Stimulated activated CD4-positive, alpha-beta T cell treated with anti-CD3 and anti-CD28 coated beads, Interleukin-4, amount 100 ng/mL, for 24 hours (primary cell): ENCODE results near the gene KIDINS220.

Experiments used
- DNase-seq: peaks from one replicate; pipeline ENCODE4 v3.0.0-alpha.2; 2020

KIDINS220 gene

GRCh38 chr2:8836971-8837794 is at the start of gene KIDINS220:
Gene KIDINS220 (minus strand): TSS chr2:8837613. CDS start chr2:8827093, 10,520 bp downstream.
- peak; percentile 84 for DNase-seq

GRCh38 chr2:8886876-8887275 is 49.5 kb upstream of the KIDINS220 start:
- DNase-seq = no peak

- no peak for DNase-seq
These were observed 48.7 kb upstream of the KIDINS220 start for GRCh38 chr2:8886202-8886518.

- no peak for DNase-seq
These were observed 48.2 kb upstream of the KIDINS220 start for GRCh38 chr2:8885449-8886201.

GRCh38 chr2:8884812-8885211 is 47.4 kb upstream of the KIDINS220 start:
- no peak for DNase-seq

GRCh38 chr2:8882094-8882493 is 44.7 kb upstream of the KIDINS220 start:
- no peak for DNase-seq

- DNase-seq = no peak
These were observed 40.5 kb upstream of the KIDINS220 start for GRCh38 chr2:8877894-8878293.

GRCh38 chr2:8877332-8877731 is 39.9 kb upstream of the KIDINS220 start:
- no peak for DNase-seq

GRCh38 chr2:8876628-8877027 is 39.2 kb upstream of the KIDINS220 start:
- no peak for DNase-seq

- DNase-seq = no peak
These were observed 35.5 kb upstream of the KIDINS220 start for GRCh38 chr2:8872821-8873432.

- no peak for DNase-seq
These were observed 33.0 kb upstream of the KIDINS220 start for GRCh38 chr2:8870441-8870840.

GRCh38 chr2:8867363-8867762 is 29.9 kb upstream of the KIDINS220 start:
- no peak for DNase-seq

GRCh38 chr2:8863331-8863953 is 26.0 kb upstream of the KIDINS220 start:
- DNase-seq = no peak

GRCh38 chr2:8862230-8862629 is 24.8 kb upstream of the KIDINS220 start:
- DNase-seq = no peak

GRCh38 chr2:8861797-8862196 is 24.4 kb upstream of the KIDINS220 start:
- DNase-seq = no peak

GRCh38 chr2:8860239-8860638 is 22.8 kb upstream of the KIDINS220 start:
- DNase-seq = no peak

GRCh38 chr2:8858910-8859309 is 21.5 kb upstream of the KIDINS220 start:
- no peak for DNase-seq

GRCh38 chr2:8858264-8858663 is 20.9 kb upstream of the KIDINS220 start:
- no peak for DNase-seq

GRCh38 chr2:8857709-8858108 is 20.3 kb upstream of the KIDINS220 start:
- no peak for DNase-seq

GRCh38 chr2:8856176-8856575 is 18.8 kb upstream of the KIDINS220 start:
- no peak for DNase-seq

GRCh38 chr2:8855010-8855409 is 17.6 kb upstream of the KIDINS220 start:
- no peak for DNase-seq

GRCh38 chr2:8853426-8853825 is 16.0 kb upstream of the KIDINS220 start:
- DNase-seq = no peak

GRCh38 chr2:8851811-8852560 is 14.6 kb upstream of the KIDINS220 start:
- no peak for DNase-seq
